Osteoblast (primary cell): ENCODE measurements around the gene XXYLT1. TPM values are rescaled to one million over a fixed set of nuclear protein-coding genes. Genes with fewer than 3 reads are reported as not detected.
A peak's percentile ranks its signal among the peaks of the same experiment; 100 is the strongest.

ENCODE experiments used
- DNase-seq: peaks from one replicate; pipeline ENCODE4 v3.0.0; 2011; ENCODE audit warnings: low spot score, mixed read lengths; ENCODE audit not compliant: insufficient read length; ENCODE audit errors: missing footprints
- H2AFZ ChIP-seq: 2 replicates; pipeline ENCODE4 v1.6.0; 2011; ENCODE audit warnings: mild to moderate bottlenecking, low read length
- H3K27ac ChIP-seq: 2 replicates; pipeline ENCODE4 v1.5.1; 2011; ENCODE audit warnings: mild to moderate bottlenecking, low read depth, low read length, moderate library complexity
- H3K27me3 ChIP-seq: 2 replicates; pipeline ENCODE4 v1.6.0; 2012; ENCODE audit warnings: mild to moderate bottlenecking, control low read depth, inconsistent platforms, low read length, moderate library complexity; ENCODE audit not compliant: insufficient read depth
- H3K36me3 ChIP-seq: 2 replicates; pipeline ENCODE4 v1.5.1; 2011; ENCODE audit warnings: mild to moderate bottlenecking, low read length, control low read depth, moderate library complexity; ENCODE audit not compliant: insufficient read depth
- H3K4me1 ChIP-seq: 2 replicates; pipeline ENCODE4 v1.5.1; 2011; ENCODE audit warnings: mild to moderate bottlenecking, low read length, control low read depth, moderate library complexity; ENCODE audit not compliant: insufficient read depth
- H3K4me2 ChIP-seq: 2 replicates; pipeline ENCODE4 v1.6.0; 2011; ENCODE audit warnings: mild to moderate bottlenecking, low read length; ENCODE audit not compliant: insufficient read depth
- H3K4me3 ChIP-seq: fragments of 200-600 bp; sonication (generic); 3 replicates; pipeline ENCODE4 v1.5.1; 2012; ENCODE audit warnings: mild to moderate bottlenecking, low read length, inconsistent platforms; ENCODE audit not compliant: insufficient read depth
- H3K79me2 ChIP-seq: 2 replicates; pipeline ENCODE4 v1.6.0; 2012; ENCODE audit warnings: mild to moderate bottlenecking, low read length, control low read depth, inconsistent platforms; ENCODE audit not compliant: insufficient read depth
- H3K9me3 ChIP-seq: 2 replicates; pipeline ENCODE4 v1.5.1; 2011; ENCODE audit warnings: low read depth, low read length, control low read depth
- H4K20me1 ChIP-seq: 2 replicates; pipeline ENCODE4 v1.6.0; 2012; ENCODE audit warnings: mild to moderate bottlenecking, low read length, control low read depth; ENCODE audit not compliant: insufficient read depth
- CTCF ChIP-seq: IDR thresholded peaks from 2 replicates; pipeline ENCODE4 v1.5.1; 2011; ENCODE audit warnings: mild to moderate bottlenecking, low read depth, low read length, moderate library complexity; ENCODE audit errors: extremely low read depth
- total RNA-seq: library from RNA; depleted of rRNA; stranded (reverse); fragments of >200 nt; gene quantifications from 2 replicates; pipeline ENCODE4 v1.2.3, GENCODE V29; 2012

XXYLT1 gene
- total RNA-seq, 1 donor: 28.2 TPM

GRCh38 chr3:195123281-195123691 is 147.7 kb downstream of the XXYLT1 start:
- H3K27me3 ChIP-seq: no peaks in the 10 kb centered on the region

GRCh38 chr3:195122261-195122660 is 148.7 kb downstream of the XXYLT1 start:
- H3K4me1 ChIP-seq: peaks cover 31% of the 10 kb centered on the region
- no peaks in the 10 kb centered on the region for H3K36me3 ChIP-seq
- no peaks in the 10 kb centered on the region for H3K27me3 ChIP-seq
- no peaks in the 10 kb centered on the region for H3K79me2 ChIP-seq
- no peak overlapping the region for H3K27ac ChIP-seq
- no peaks in the 10 kb centered on the region for H3K9me3 ChIP-seq
- no peak overlapping the region for H2AFZ ChIP-seq
- no peak overlapping the region for H3K4me2 ChIP-seq
- DNase-seq: peak; percentile 57
- no peak for TF ChIP-seq CTCF
- H4K20me1 ChIP-seq: no peaks in the 10 kb centered on the region
- H3K4me3 ChIP-seq: no peak overlapping the region

More at GRCh38 chr3:195123281-195123691, 147.7 kb downstream of the XXYLT1 start:
- TF ChIP-seq CTCF: no peak
- no peak overlapping the region for H3K4me2 ChIP-seq
- no peaks in the 10 kb centered on the region for H3K79me2 ChIP-seq
- H4K20me1 ChIP-seq: no peaks in the 10 kb centered on the region
- H2AFZ ChIP-seq: no peak overlapping the region
- H3K27ac ChIP-seq: no peak overlapping the region
- no peak overlapping the region for H3K4me3 ChIP-seq
- DNase-seq: peak; percentile 68
- no peaks in the 10 kb centered on the region for H3K9me3 ChIP-seq
- no peaks in the 10 kb centered on the region for H3K36me3 ChIP-seq
- H3K4me1 ChIP-seq: peaks cover 23% of the 10 kb centered on the region

- Histone ChIP-seq H3K27me3 (no peaks in the 10 kb centered on the region), H3K4me3 (no peak overlapping the region), H3K27ac (peak overlapping the region; percentile 84), H3K4me1 (peaks cover 31% of the 10 kb centered on the region), H3K36me3 (no peaks in the 10 kb centered on the region), H3K79me2 (no peaks in the 10 kb centered on the region), H2AFZ (no peak overlapping the region), H4K20me1 (no peaks in the 10 kb centered on the region), H3K4me2 (peak overlapping the region; percentile 40), H3K9me3 (no peaks in the 10 kb centered on the region)
- DNase-seq: peak; percentile 84
- TF ChIP-seq CTCF: no peak
Measured at GRCh38 chr3:195120267-195120601, 150.7 kb downstream of the XXYLT1 start.

- peak overlapping the region; percentile 39 for H3K4me3 ChIP-seq
- TF ChIP-seq CTCF: no peak
- peak overlapping the region; percentile 84 for H3K27ac ChIP-seq
- H3K79me2 ChIP-seq: no peaks in the 10 kb centered on the region
- DNase-seq: peak; percentile 92
- peaks cover 31% of the 10 kb centered on the region for H3K4me1 ChIP-seq
- no peaks in the 10 kb centered on the region for H3K9me3 ChIP-seq
- H4K20me1 ChIP-seq: no peaks in the 10 kb centered on the region
- H3K36me3 ChIP-seq: no peaks in the 10 kb centered on the region
- peak overlapping the region; percentile 72 for H3K4me2 ChIP-seq
- H2AFZ ChIP-seq: peak overlapping the region; percentile 59
- no peaks in the 10 kb centered on the region for H3K27me3 ChIP-seq
Measured at GRCh38 chr3:195119461-195120266, 151.3 kb downstream of the XXYLT1 start.
